Colonic mucosa (tissue), 4 donors: Measurements from ENCODE around the gene RABGAP1L. TPM values are rescaled to one million over a fixed set of nuclear protein-coding genes. Genes with fewer than 3 reads are reported as not detected.
"Not testable (repeated sequence)": the region's sequence is repeated elsewhere in the genome, so short reads cannot be mapped to it uniquely, and the experiment has no call there.

Source experiments
- DNase-seq: peaks from one replicate; pipeline ENCODE4 v3.0.0-alpha.2; 2020
- H3K27ac ChIP-seq: fragments of 200-600 bp; one replicate; pipeline ENCODE4 v1.8.0; 2021
- H3K27me3 ChIP-seq: fragments of 200-600 bp; one replicate; pipeline ENCODE4 v1.8.0; 2021
- H3K36me3 ChIP-seq: fragments of 200-600 bp; one replicate; pipeline ENCODE4 v1.8.0; 2021
- H3K4me1 ChIP-seq: fragments of 200-600 bp; one replicate; pipeline ENCODE4 v1.8.0; 2021; ENCODE audit warnings: mild to moderate bottlenecking
- H3K4me3 ChIP-seq: fragments of 200-600 bp; one replicate; pipeline ENCODE4 v1.8.0; 2021
- H3K9ac ChIP-seq, 2 donors: one replicate each; pipeline ENCODE4 v1.7.0; 2013; ENCODE audit warnings: control low read depth in 2 of 2, low read depth in 2 of 2, low read length in 2 of 2
- H3K9me3 ChIP-seq: fragments of 200-600 bp; one replicate; pipeline ENCODE4 v1.8.0; 2021
- intact Hi-C: fragments of 100-400 bp; cut with DNase I; formaldehyde crosslinking; loops from one replicate; pipeline ENCODE4 v1.14.1; 2022
- total RNA-seq, 2 donors: library from RNA; stranded (reverse); fragmentation: NEBNext Ultra II Directional in 1 of 2; extraction: Animal tissue kit (Norgen Biotek cat#: 25700) in 1 of 2; gene quantifications; one replicate each; pipeline ENCODE4 v1.2.1, GENCODE V29; 2021
- TF ChIP-seq, protein P1 (sequence below): fragments of 200-600 bp; IDR thresholded peaks from one replicate; pipeline ENCODE4 v1.8.0; 2022; ENCODE audit warnings: antibody characterized with exemption, mild to moderate bottlenecking
- donor health status: healthy.
- donor health status: DM: no; HTN: no; CAD: no.
- donor health status: DM: no; HTN: no; CAD: no.

The RABGAP1L gene
- total RNA-seq, 2 donors from 2014 or later, result 50.3 to 87.0 TPM

DNA sequence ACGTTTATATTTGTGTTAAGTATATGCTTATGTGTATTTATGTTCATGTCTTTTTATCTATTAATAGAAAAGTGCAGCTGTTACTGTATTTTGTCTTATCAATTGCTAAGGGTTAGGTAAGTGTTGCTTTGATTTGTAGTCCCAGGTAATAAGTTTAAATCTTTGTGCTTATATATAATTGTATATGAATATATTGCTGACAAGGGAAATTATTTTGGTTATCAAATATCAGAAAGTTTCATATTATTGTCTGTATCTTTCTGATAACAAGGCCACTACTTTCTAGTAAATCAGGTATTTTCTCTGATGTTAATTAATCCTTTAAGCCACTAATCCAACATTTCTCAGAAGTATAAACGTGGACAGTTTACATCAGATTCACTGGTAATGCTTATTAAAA, 309.7 kb downstream of the RABGAP1L start:
- no peak for DNase-seq
- H3K9ac ChIP-seq, result no peak overlapping the region
- H3K27me3 ChIP-seq, result no peaks in the 10 kb centered on the region
- no peak overlapping the region for H3K4me3 ChIP-seq
- intact Hi-C loops, result no loop called here
- H3K4me1 ChIP-seq, result no peaks in the 10 kb centered on the region
- TF ChIP-seq, protein P1, sequence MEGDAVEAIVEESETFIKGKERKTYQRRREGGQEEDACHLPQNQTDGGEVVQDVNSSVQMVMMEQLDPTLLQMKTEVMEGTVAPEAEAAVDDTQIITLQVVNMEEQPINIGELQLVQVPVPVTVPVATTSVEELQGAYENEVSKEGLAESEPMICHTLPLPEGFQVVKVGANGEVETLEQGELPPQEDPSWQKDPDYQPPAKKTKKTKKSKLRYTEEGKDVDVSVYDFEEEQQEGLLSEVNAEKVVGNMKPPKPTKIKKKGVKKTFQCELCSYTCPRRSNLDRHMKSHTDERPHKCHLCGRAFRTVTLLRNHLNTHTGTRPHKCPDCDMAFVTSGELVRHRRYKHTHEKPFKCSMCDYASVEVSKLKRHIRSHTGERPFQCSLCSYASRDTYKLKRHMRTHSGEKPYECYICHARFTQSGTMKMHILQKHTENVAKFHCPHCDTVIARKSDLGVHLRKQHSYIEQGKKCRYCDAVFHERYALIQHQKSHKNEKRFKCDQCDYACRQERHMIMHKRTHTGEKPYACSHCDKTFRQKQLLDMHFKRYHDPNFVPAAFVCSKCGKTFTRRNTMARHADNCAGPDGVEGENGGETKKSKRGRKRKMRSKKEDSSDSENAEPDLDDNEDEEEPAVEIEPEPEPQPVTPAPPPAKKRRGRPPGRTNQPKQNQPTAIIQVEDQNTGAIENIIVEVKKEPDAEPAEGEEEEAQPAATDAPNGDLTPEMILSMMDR, result no peak
- H3K27ac ChIP-seq, result no peak overlapping the region
- H3K36me3 ChIP-seq, result no peaks in the 10 kb centered on the region
- no peaks in the 10 kb centered on the region for H3K9me3 ChIP-seq

DNA sequence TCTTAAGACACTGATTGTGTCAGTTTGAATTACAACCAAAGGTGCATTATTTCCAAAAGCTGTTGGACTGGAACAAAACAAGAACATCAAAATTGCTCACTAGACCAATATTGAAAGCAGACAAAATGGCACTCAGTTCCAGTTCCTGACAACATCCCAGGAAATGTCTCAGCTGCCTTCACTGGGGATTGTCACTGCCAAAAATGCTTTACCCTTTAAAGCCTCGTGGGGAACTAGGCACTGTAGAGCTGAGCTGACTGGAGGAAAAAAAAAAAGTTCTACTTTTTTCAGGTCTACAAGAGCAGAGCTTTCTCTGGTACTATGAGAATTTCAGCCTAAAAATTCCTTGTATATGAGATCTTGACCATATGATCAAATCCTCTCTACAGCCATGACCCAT, 310.4 kb downstream of the RABGAP1L start:
- no peak overlapping the region for H3K4me3 ChIP-seq
- no peak for DNase-seq
- H3K9ac ChIP-seq, result no peak overlapping the region
- H3K27me3 ChIP-seq, result no peaks in the 10 kb centered on the region
- intact Hi-C loops, result no loop called here
- H3K4me1 ChIP-seq, result no peaks in the 10 kb centered on the region
- no peaks in the 10 kb centered on the region for H3K9me3 ChIP-seq
- H3K36me3 ChIP-seq, result no peaks in the 10 kb centered on the region
- TF ChIP-seq, protein P1, result no peak
- no peak overlapping the region for H3K27ac ChIP-seq

DNA sequence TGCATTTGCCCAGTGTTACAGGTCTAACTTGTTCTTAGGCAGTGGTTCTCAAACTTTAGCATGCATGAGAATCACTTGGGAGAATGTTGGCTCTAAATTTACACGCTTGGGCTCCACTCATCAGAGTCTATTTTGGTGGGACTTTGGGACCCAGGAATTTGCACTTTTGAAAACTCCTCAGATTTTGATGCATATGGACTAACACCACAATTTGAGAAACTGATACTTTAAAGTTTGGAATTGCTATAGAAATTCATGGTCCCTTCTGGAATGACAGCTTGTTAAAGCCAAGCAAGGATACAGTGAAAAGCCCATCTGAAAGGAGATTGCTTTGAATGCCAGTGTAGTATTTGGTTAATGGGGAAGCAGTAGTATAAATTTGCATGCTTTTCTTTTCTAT, 320.0 kb downstream of the RABGAP1L start:
- TF ChIP-seq, protein P1, result no peak
- no peak overlapping the region for H3K27ac ChIP-seq
- H3K36me3 ChIP-seq, result no peaks in the 10 kb centered on the region
- no peak overlapping the region for H3K9ac ChIP-seq
- no peak for DNase-seq
- intact Hi-C loops, result no loop called here
- H3K27me3 ChIP-seq, result no peaks in the 10 kb centered on the region
- no peak overlapping the region for H3K4me3 ChIP-seq
- no peaks in the 10 kb centered on the region for H3K9me3 ChIP-seq
- no peaks in the 10 kb centered on the region for H3K4me1 ChIP-seq

DNA sequence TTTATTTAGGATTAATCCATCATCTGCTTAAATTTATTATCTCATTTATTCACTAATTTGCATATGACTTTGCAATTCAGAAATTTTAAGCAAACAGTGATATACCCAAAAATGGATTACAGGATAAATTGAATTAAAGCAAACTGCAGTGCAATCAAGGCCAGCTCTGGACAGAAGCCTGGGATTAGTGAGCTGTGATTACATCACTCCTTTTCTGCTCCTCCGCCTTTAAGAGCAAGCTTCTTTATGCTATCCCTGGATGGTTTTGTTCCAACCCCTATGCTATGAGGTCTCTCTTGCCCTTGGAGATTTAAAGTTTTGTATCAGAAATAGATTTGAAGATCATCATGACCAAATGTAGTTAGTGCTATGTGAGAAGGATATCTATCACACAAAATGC, 321.0 kb downstream of the RABGAP1L start:
- intact Hi-C loops, result no loop called here
- Histone ChIP-seq H3K36me3 (no peaks in the 10 kb centered on the region), H3K9me3 (no peaks in the 10 kb centered on the region), H3K4me3 (no peak overlapping the region), H3K4me1 (no peaks in the 10 kb centered on the region), H3K27ac (no peak overlapping the region), H3K27me3 (no peaks in the 10 kb centered on the region), H3K9ac (no peak overlapping the region)
- DNase-seq, result no peak
- TF ChIP-seq, protein P1, result no peak

DNA sequence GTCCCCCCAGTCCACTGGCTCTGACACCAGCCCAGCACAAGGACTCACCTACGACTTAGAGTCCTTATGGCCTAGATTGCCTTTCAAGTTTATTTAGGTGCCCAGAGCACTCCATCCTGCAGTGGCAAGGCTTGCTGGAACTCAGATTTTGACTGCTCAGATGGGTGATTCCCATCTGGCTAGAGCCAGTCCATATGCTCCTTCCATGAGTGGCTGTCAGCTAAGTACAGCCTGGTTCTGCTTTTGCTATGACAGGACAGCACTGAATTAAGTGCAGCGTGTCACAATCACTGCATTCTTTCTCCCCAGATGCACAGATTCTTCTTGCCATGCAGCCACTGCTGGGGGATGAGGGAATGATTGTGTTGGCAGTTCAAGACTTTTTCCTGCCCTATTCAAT, 332.3 kb downstream of the RABGAP1L start:
- no peak overlapping the region for H3K4me3 ChIP-seq
- no peaks in the 10 kb centered on the region for H3K4me1 ChIP-seq
- no peaks in the 10 kb centered on the region for H3K27me3 ChIP-seq
- H3K27ac ChIP-seq, result no peak overlapping the region
- intact Hi-C loops, result no loop called here
- no peak for DNase-seq
- TF ChIP-seq, protein P1, result no peak
- no peaks in the 10 kb centered on the region for H3K36me3 ChIP-seq
- H3K9me3 ChIP-seq, result no peaks in the 10 kb centered on the region
- H3K9ac ChIP-seq, result no peak overlapping the region

DNA sequence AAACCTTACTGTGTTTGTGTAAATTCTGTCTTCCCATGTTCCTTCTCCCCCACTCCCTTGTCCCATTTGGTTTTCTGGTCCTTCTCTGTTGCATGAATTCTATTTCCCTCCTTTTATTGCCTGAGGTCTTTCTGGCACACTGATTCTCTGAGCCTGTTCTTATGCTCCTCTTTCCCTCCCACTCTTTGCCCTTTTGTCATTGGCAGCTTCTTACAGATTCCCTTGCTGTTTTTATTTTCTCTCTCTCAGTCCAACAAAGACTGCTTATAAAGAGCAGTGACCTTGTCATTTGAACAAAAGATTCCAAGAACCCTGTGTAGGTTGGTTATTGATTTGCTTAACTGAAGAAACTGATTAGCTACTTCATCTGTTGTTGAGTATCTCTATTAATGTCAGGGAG, 338.2 kb downstream of the RABGAP1L start:
- Histone ChIP-seq H3K9me3 (no peaks in the 10 kb centered on the region), H3K27me3 (no peaks in the 10 kb centered on the region), H3K27ac (no peak overlapping the region), H3K4me1 (no peaks in the 10 kb centered on the region), H3K4me3 (no peak overlapping the region), H3K9ac (no peak overlapping the region), H3K36me3 (no peaks in the 10 kb centered on the region)
- intact Hi-C loops, result no loop called here
- no peak for DNase-seq
- TF ChIP-seq, protein P1, result no peak

DNA sequence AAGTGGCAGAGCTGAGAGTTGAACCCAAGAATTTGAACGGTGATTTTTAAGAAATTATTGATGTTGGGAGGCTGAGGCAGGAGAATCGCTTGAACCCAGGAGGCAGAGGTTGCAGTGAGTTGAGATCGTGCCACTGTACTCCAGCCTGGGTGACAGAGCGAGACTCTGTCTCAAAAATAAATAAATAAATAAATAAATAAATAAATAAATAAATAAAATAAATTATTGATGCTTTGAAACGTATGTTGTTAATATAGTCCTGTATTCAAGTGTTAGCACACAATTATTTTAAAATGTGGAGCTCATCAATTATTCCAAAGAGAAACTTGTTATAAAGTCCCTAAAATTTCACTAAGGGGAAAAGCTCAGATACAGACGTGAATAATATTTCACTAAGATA, 357.4 kb downstream of the RABGAP1L start:
- H3K4me3 ChIP-seq, H3K27me3 ChIP-seq, H3K9me3 ChIP-seq, DNase-seq, H3K4me1 ChIP-seq, H3K9ac ChIP-seq, intact Hi-C loops, H3K36me3 ChIP-seq, H3K27ac ChIP-seq: not testable (repeated sequence)
